Epithelial cell of proximal tubule (primary cell): ENCODE data around the gene FHIT. TPM values are rescaled to one million over a fixed set of nuclear protein-coding genes. Genes with fewer than 3 reads are reported as not detected.

Source experiments
- DNase-seq: peaks from one replicate; pipeline ENCODE4 v3.0.0-alpha.2; 2011; ENCODE audit warnings: low read depth
- H3K4me3 ChIP-seq: 2 replicates; pipeline ENCODE4 v1.5.1; 2011; ENCODE audit warnings: low read depth, mild to moderate bottlenecking, low read length
- CTCF ChIP-seq: conservative IDR thresholded peaks from 2 replicates; pipeline ENCODE4 v1.5.1; 2012; ENCODE audit warnings: low read depth, mild to moderate bottlenecking, low read length
- total RNA-seq: library from RNA; depleted of rRNA; stranded (reverse); fragments of >200 nt; gene quantifications from 2 replicates; pipeline ENCODE4 v1.2.3, GENCODE V29; 2015

FHIT gene
- total RNA-seq, 1 donor from 2014 or later: 3.7 TPM

GRCh38 chr3:60023189-60023588, 1228.1 kb downstream of the FHIT start:
- no peak overlapping the region for H3K4me3 ChIP-seq
- no peak for DNase-seq
- TF ChIP-seq CTCF: no peak

- TF ChIP-seq CTCF: no peak
- H3K4me3 ChIP-seq: no peak overlapping the region
- no peak for DNase-seq
These were observed 1233.6 kb downstream of the FHIT start for GRCh38 chr3:60017631-60018030.

- H3K4me3 ChIP-seq: no peak overlapping the region
- no peak for TF ChIP-seq CTCF
- no peak for DNase-seq
These were observed 1236.1 kb downstream of the FHIT start for GRCh38 chr3:60015032-60015705.

- H3K4me3 ChIP-seq: no peak overlapping the region
- TF ChIP-seq CTCF: no peak
- no peak for DNase-seq
These were observed 1238.0 kb downstream of the FHIT start for GRCh38 chr3:60013241-60013640.

- no peak overlapping the region for H3K4me3 ChIP-seq
- no peak for DNase-seq
- TF ChIP-seq CTCF: no peak
These were observed 1240.0 kb downstream of the FHIT start for GRCh38 chr3:60011218-60011617.

GRCh38 chr3:60010781-60011180, 1240.5 kb downstream of the FHIT start:
- TF ChIP-seq CTCF: no peak
- no peak overlapping the region for H3K4me3 ChIP-seq
- DNase-seq: no peak

GRCh38 chr3:60009931-60010478, 1241.2 kb downstream of the FHIT start:
- H3K4me3 ChIP-seq: no peak overlapping the region
- no peak for TF ChIP-seq CTCF
- DNase-seq: no peak
